Liver (tissue), 9 donors: ENCODE measurements around the gene CFAP69. TPM values are rescaled to one million over a fixed set of nuclear protein-coding genes. Genes with fewer than 3 reads are reported as not detected.

Experiments
- DNase-seq: peaks from one replicate; pipeline ENCODE4 v3.0.0-alpha.2; 2017; ENCODE audit warnings: low spot score
- H3K27ac ChIP-seq, 2 donors: one replicate each; pipeline ENCODE4 v1.7.0; 2013; ENCODE audit warnings: inconsistent platforms in 2 of 2, low read length in 2 of 2, control low read depth in 1 of 2, low read depth in 1 of 2, mild to moderate bottlenecking in 1 of 2
- H3K27me3 ChIP-seq, 4 donors: one replicate each; pipeline versions ENCODE4 v1.6.1 to v1.7.0; 2013; ENCODE audit warnings: low read length in 3 of 4, inconsistent platforms in 1 of 4, mild to moderate bottlenecking in 1 of 4, moderate library complexity in 1 of 4; ENCODE audit not compliant: control insufficient read depth in 4 of 4, insufficient read depth in 4 of 4
- H3K36me3 ChIP-seq, 4 donors: one replicate each; pipeline versions ENCODE4 v1.6.1 to v1.7.0; 2013; ENCODE audit warnings: low read length in 3 of 4, mild to moderate bottlenecking in 3 of 4, low read depth in 1 of 4, moderate library complexity in 1 of 4; ENCODE audit not compliant: control insufficient read depth in 4 of 4, insufficient read depth in 3 of 4
- H3K4me1 ChIP-seq, 4 donors: one replicate each; pipeline versions ENCODE4 v1.6.1 to v1.7.0; 2013; ENCODE audit warnings: low read length in 3 of 4, mild to moderate bottlenecking in 3 of 4, moderate library complexity in 1 of 4; ENCODE audit not compliant: control insufficient read depth in 4 of 4, insufficient read depth in 4 of 4
- H3K4me3 ChIP-seq, 3 donors: one replicate each; pipeline versions ENCODE4 v1.6.1 to v1.7.0; 2013; ENCODE audit warnings: low read length in 3 of 3, control low read depth in 1 of 3, low read depth in 1 of 3, mild to moderate bottlenecking in 1 of 3
- H3K9ac ChIP-seq, 2 donors: one replicate each; pipeline ENCODE4 v1.7.0; 2013; ENCODE audit warnings: low read length in 2 of 2, mild to moderate bottlenecking in 2 of 2, moderate library complexity in 2 of 2, control low read depth in 1 of 2, low read depth in 1 of 2
- H3K9me3 ChIP-seq, 4 donors: one replicate each; pipeline versions ENCODE4 v1.6.1 to v1.7.0; 2013; ENCODE audit warnings: low read length in 3 of 4; ENCODE audit not compliant: control insufficient read depth in 4 of 4
- EGR1 ChIP-seq, 2 donors: IDR thresholded peaks; 2 replicates each; pipeline ENCODE4 v1.6.1; 2016 to 2018; ENCODE audit warnings: antibody characterized with exemption in 2 of 2, low read depth in 2 of 2
- FOXA1 ChIP-seq: IDR thresholded peaks from 2 replicates; pipeline ENCODE4 v1.6.1; 2016; ENCODE audit warnings: antibody characterized with exemption
- FOXA2 ChIP-seq: IDR thresholded peaks from 2 replicates; pipeline ENCODE4 v1.6.1; 2016; ENCODE audit warnings: antibody characterized with exemption
- GABPA ChIP-seq, 2 donors: IDR thresholded peaks in 1 of 2; conservative IDR thresholded peaks in 1 of 2; 2 replicates each; pipeline ENCODE4 v1.6.1; 2016; ENCODE audit warnings: antibody characterized with exemption in 2 of 2, mild to moderate bottlenecking in 1 of 2, moderate library complexity in 1 of 2
- HNF4A ChIP-seq, 2 donors: conservative IDR thresholded peaks; 2 replicates each; pipeline ENCODE4 v1.6.1; 2016; ENCODE audit warnings: antibody characterized with exemption in 2 of 2, mild to moderate bottlenecking in 2 of 2
- JUND ChIP-seq, 2 donors: IDR thresholded peaks; 2 replicates each; pipeline ENCODE4 v1.6.1; 2016; ENCODE audit warnings: antibody characterized with exemption in 2 of 2
- NR2F2 ChIP-seq: IDR thresholded peaks from 2 replicates; pipeline ENCODE4 v1.6.1; 2016; ENCODE audit warnings: antibody characterized with exemption
- RAD21 ChIP-seq, 2 donors: IDR thresholded peaks; 2 replicates each; pipeline ENCODE4 v1.6.1; 2016; ENCODE audit warnings: antibody characterized with exemption in 2 of 2, mild to moderate bottlenecking in 2 of 2
- RXRA ChIP-seq, 2 donors: IDR thresholded peaks; 2 replicates each; pipeline ENCODE4 v1.6.1; 2017 to 2018; ENCODE audit warnings: antibody characterized with exemption in 2 of 2, mild to moderate bottlenecking in 1 of 2
- SP1 ChIP-seq: IDR thresholded peaks from 2 replicates; pipeline ENCODE4 v1.6.1; 2018; ENCODE audit warnings: antibody characterized with exemption, mild to moderate bottlenecking
- TAF1 ChIP-seq: conservative IDR thresholded peaks from 2 replicates; pipeline ENCODE4 v1.6.1; 2016; ENCODE audit warnings: antibody characterized with exemption, mild to moderate bottlenecking
- YY1 ChIP-seq: IDR thresholded peaks from 2 replicates; pipeline ENCODE4 v1.6.1; 2016; ENCODE audit warnings: antibody characterized with exemption, mild to moderate bottlenecking
- WGBS: extraction: QIAGEN DNeasy Blood & Tissue Kit; methylation state at CpG from one replicate; pipeline ENCODE4 v1.1.7; 2013; 5-methylcytosine and 5-hydroxymethylcytosine counted together
- polyA plus RNA-seq, 2 donors: library from polyadenylated mRNA; stranded (reverse) in 1 of 2; unstranded in 1 of 2; fragments of 200-250 nt in 1 of 2; fragments of >200 nt in 1 of 2; fragmentation: Nextera tagmentation in 1 of 2; extraction: Ambion mirVana in 1 of 2; gene quantifications; one replicate each; pipeline versions ENCODE4 v1.2.1 to v1.2.3, GENCODE V29; 2013 to 2015
- total RNA-seq, 2 donors: library from RNA; depleted of rRNA; stranded (reverse); fragments of >200 nt; gene quantifications; one replicate each; pipeline ENCODE4 v1.2.3, GENCODE V29; 2014
- TF ChIP-seq, protein P1 (sequence below): fragments of 150-350 bp; IDR thresholded peaks from 2 replicates; pipeline ENCODE4 v1.5.1; 2017; ENCODE audit warnings: improper control_type of control experiment, low read depth, low read length; ENCODE audit not compliant: missing input control
- TF ChIP-seq, protein P2 (sequence below): IDR thresholded peaks from 2 replicates; pipeline ENCODE4 v1.6.1; 2016; ENCODE audit warnings: antibody characterized with exemption
- TF ChIP-seq, protein P3 (sequence below): IDR thresholded peaks from 2 replicates; pipeline ENCODE4 v1.6.1; 2016; ENCODE audit warnings: antibody characterized with exemption, mild to moderate bottlenecking
- TF ChIP-seq, protein P4 (sequence below): IDR thresholded peaks from 2 replicates; pipeline ENCODE4 v1.6.1; 2016; ENCODE audit warnings: antibody characterized with exemption
- donor health status: healthy.
- donor health status: healthy.
- donor health status: healthy.
- donor health status: healthy.
- donor health status: healthy.

CFAP69 gene
- total and polyA plus RNA-seq, 4 donors: 1.2 to 11.7 (median 4.1) TPM

DNA sequence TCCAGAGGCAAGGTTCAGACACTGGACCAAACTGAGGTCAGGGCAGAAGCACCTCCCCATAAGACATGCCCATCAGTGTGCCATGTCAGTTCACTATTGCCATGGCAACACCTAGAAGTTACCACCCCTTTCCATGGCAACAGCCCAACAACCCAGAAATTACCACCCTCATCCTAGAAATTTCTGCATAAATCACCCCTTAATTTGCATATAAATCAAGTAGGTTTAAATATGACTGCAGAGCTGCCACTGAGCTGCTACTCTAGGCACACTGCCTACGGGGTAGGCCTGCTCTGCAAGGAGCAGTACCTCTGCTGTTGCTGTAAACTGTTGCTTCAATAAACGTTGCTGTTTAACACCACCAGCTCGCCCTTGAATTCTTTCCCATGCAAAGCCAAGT, 20.8 kb upstream of the CFAP69 start (continued):
- TF ChIP-seq GABPA (IDR thresholded peaks at IDR 0.05 in 1 of 2, conservative IDR thresholded peaks at IDR 0.05 in 1 of 2) (no peak), RAD21 (IDR thresholded peaks at IDR 0.05) (no peak), TAF1 (no peak), JUND (IDR thresholded peaks at IDR 0.05) (no peak), NR2F2 (no peak)
- TF ChIP-seq, protein P1, sequence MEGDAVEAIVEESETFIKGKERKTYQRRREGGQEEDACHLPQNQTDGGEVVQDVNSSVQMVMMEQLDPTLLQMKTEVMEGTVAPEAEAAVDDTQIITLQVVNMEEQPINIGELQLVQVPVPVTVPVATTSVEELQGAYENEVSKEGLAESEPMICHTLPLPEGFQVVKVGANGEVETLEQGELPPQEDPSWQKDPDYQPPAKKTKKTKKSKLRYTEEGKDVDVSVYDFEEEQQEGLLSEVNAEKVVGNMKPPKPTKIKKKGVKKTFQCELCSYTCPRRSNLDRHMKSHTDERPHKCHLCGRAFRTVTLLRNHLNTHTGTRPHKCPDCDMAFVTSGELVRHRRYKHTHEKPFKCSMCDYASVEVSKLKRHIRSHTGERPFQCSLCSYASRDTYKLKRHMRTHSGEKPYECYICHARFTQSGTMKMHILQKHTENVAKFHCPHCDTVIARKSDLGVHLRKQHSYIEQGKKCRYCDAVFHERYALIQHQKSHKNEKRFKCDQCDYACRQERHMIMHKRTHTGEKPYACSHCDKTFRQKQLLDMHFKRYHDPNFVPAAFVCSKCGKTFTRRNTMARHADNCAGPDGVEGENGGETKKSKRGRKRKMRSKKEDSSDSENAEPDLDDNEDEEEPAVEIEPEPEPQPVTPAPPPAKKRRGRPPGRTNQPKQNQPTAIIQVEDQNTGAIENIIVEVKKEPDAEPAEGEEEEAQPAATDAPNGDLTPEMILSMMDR: no peak
- TF ChIP-seq, protein P2, sequence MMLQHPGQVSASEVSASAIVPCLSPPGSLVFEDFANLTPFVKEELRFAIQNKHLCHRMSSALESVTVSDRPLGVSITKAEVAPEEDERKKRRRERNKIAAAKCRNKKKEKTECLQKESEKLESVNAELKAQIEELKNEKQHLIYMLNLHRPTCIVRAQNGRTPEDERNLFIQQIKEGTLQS: no peak

DNA sequence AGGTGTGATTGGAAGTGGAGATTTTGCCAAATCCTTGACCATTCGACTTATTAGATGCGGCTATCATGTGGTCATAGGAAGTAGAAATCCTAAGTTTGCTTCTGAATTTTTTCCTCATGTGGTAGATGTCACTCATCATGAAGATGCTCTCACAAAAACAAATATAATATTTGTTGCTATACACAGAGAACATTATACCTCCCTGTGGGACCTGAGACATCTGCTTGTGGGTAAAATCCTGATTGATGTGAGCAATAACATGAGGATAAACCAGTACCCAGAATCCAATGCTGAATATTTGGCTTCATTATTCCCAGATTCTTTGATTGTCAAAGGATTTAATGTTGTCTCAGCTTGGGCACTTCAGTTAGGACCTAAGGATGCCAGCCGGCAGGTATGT, 19.8 kb upstream of the CFAP69 start:
- Histone ChIP-seq H3K27me3 (no peaks in the 10 kb centered on the region), H3K4me3 (no peak overlapping the region), H3K4me1 (peaks cover 0 to 2% (median under 1%) of the 10 kb centered on the region in 4 donors), H3K36me3 (no peaks in the 10 kb centered on the region), H3K27ac (no peak overlapping the region), H3K9me3 (no peaks in the 10 kb centered on the region), H3K9ac (no peak overlapping the region)
- TF ChIP-seq, protein P2: no peak
- no peak for TF ChIP-seq SP1
- TF ChIP-seq FOXA1: no peak
- TF ChIP-seq, protein P1: no peak
- no peak for TF ChIP-seq YY1
- TF ChIP-seq, protein P3, sequence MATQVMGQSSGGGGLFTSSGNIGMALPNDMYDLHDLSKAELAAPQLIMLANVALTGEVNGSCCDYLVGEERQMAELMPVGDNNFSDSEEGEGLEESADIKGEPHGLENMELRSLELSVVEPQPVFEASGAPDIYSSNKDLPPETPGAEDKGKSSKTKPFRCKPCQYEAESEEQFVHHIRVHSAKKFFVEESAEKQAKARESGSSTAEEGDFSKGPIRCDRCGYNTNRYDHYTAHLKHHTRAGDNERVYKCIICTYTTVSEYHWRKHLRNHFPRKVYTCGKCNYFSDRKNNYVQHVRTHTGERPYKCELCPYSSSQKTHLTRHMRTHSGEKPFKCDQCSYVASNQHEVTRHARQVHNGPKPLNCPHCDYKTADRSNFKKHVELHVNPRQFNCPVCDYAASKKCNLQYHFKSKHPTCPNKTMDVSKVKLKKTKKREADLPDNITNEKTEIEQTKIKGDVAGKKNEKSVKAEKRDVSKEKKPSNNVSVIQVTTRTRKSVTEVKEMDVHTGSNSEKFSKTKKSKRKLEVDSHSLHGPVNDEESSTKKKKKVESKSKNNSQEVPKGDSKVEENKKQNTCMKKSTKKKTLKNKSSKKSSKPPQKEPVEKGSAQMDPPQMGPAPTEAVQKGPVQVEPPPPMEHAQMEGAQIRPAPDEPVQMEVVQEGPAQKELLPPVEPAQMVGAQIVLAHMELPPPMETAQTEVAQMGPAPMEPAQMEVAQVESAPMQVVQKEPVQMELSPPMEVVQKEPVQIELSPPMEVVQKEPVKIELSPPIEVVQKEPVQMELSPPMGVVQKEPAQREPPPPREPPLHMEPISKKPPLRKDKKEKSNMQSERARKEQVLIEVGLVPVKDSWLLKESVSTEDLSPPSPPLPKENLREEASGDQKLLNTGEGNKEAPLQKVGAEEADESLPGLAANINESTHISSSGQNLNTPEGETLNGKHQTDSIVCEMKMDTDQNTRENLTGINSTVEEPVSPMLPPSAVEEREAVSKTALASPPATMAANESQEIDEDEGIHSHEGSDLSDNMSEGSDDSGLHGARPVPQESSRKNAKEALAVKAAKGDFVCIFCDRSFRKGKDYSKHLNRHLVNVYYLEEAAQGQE: no peak
- TF ChIP-seq RAD21 (IDR thresholded peaks at IDR 0.05): no peak
- no peak for DNase-seq
- WGBS: 96% methylated on average over 3 of the region's 3 CpGs

DNA sequence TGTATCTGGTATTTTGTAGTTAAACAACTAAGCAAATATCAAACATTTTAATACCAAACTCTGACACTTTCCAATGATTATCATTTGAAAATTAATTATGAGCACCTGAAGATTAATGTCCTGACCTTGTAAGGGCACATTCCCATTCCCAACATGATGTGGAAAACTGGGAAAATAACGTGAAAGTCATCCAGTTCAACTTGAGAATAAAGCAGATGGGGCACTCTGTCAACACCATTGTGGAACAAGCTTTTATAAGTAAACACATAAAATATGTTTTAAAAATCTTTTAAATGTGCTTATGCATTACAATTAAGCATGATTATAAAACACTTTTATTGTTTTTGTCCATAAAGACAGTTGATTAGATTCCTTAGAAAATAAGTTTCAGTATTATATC, 19.4 kb upstream of the CFAP69 start:
- peaks cover 0 to 2% (median under 1%) of the 10 kb centered on the region in 4 donors for H3K4me1 ChIP-seq
- no peaks in the 10 kb centered on the region for H3K36me3 ChIP-seq
- no peak overlapping the region for H3K4me3 ChIP-seq
- no peak for DNase-seq
- no peak overlapping the region for H3K9ac ChIP-seq
- H3K27ac ChIP-seq: no peak overlapping the region
- no peaks in the 10 kb centered on the region for H3K9me3 ChIP-seq
- no peaks in the 10 kb centered on the region for H3K27me3 ChIP-seq
- WGBS: 77% methylated on average over 1 of the region's 1 CpG
- TF ChIP-seq EGR1 (IDR thresholded peaks at IDR 0.05; ENCODE audit: low read depth in 2 of 2) (no peak), RXRA (IDR thresholded peaks at IDR 0.05) (no peak), TAF1 (no peak), RAD21 (IDR thresholded peaks at IDR 0.05) (no peak), FOXA2 (no peak), YY1 (no peak), HNF4A (conservative IDR thresholded peaks at IDR 0.05) (no peak), FOXA1 (no peak)
- TF ChIP-seq, protein P3: no peak
- TF ChIP-seq, protein P4, sequence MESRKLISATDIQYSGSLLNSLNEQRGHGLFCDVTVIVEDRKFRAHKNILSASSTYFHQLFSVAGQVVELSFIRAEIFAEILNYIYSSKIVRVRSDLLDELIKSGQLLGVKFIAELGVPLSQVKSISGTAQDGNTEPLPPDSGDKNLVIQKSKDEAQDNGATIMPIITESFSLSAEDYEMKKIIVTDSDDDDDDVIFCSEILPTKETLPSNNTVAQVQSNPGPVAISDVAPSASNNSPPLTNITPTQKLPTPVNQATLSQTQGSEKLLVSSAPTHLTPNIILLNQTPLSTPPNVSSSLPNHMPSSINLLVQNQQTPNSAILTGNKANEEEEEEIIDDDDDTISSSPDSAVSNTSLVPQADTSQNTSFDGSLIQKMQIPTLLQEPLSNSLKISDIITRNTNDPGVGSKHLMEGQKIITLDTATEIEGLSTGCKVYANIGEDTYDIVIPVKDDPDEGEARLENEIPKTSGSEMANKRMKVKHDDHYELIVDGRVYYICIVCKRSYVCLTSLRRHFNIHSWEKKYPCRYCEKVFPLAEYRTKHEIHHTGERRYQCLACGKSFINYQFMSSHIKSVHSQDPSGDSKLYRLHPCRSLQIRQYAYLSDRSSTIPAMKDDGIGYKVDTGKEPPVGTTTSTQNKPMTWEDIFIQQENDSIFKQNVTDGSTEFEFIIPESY: no peak
